HEK293 (cell line): ENCODE results near the gene POLR2E.

Experiments used
- CTCF ChIP-seq: fragments of 450-650 bp; formaldehyde crosslinking; IDR thresholded peaks from 2 replicates; pipeline ENCODE4 v1.5.1; 2016; ENCODE audit warnings: missing biosample characterization, missing genetic modification characterization
- MEIS1 ChIP-seq: sonication (generic); formaldehyde crosslinking; IDR thresholded peaks from 2 replicates; pipeline ENCODE4 v1.8.1; 2022; ENCODE audit warnings: missing genetic modification reagents, mild to moderate bottlenecking, borderline replicate concordance
- RBAK ChIP-seq: fragments of 450-650 bp; formaldehyde crosslinking; IDR thresholded peaks from 2 replicates; pipeline ENCODE4 v1.5.1; 2016; ENCODE audit warnings: missing biosample characterization, missing genetic modification characterization
- ZNF274 ChIP-seq, 2 experiments: fragments of 200-500 bp in 1 of 2; fragments of 450-650 bp in 1 of 2; sonication (Bioruptor generic) in 1 of 2; formaldehyde crosslinking in 1 of 2; IDR thresholded peaks; 2 replicates each; pipeline versions ENCODE4 v1.5.1 to v1.6.1; 2014 to 2016; ENCODE audit warnings: borderline replicate concordance in 1 of 2, inconsistent platforms in 1 of 2, low read length in 1 of 2, missing biosample characterization in 1 of 2, missing genetic modification characterization in 1 of 2
- ZNF510 ChIP-seq: fragments of 450-650 bp; formaldehyde crosslinking; IDR thresholded peaks from 2 replicates; pipeline ENCODE4 v1.5.1; 2018; ENCODE audit warnings: mild to moderate bottlenecking, missing genetic modification characterization, missing biosample characterization; ENCODE audit not compliant: insufficient replicate concordance
- ZNF571 ChIP-seq: fragments of 450-650 bp; formaldehyde crosslinking; IDR thresholded peaks from 2 replicates; pipeline ENCODE4 v1.5.0; 2017; ENCODE audit warnings: missing biosample characterization, missing genetic modification characterization
- ZSCAN30 ChIP-seq: fragments of 450-650 bp; IDR thresholded peaks from 2 replicates; pipeline ENCODE4 v1.5.1; 2018; ENCODE audit warnings: missing biosample characterization, mild to moderate bottlenecking, missing genetic modification characterization, moderate library complexity
- TF ChIP-seq, protein P1 (sequence below): fragments of 450-650 bp; formaldehyde crosslinking; IDR thresholded peaks from 2 replicates; pipeline ENCODE4 v1.5.0; 2017; ENCODE audit warnings: missing biosample characterization, missing genetic modification characterization, borderline replicate concordance
- TF ChIP-seq, protein P2 (sequence below): fragments of 450-650 bp; formaldehyde crosslinking; IDR thresholded peaks from 2 replicates; pipeline ENCODE4 v1.5.1; 2017; ENCODE audit warnings: missing biosample characterization, mild to moderate bottlenecking, missing genetic modification characterization, moderate library complexity

DNA sequence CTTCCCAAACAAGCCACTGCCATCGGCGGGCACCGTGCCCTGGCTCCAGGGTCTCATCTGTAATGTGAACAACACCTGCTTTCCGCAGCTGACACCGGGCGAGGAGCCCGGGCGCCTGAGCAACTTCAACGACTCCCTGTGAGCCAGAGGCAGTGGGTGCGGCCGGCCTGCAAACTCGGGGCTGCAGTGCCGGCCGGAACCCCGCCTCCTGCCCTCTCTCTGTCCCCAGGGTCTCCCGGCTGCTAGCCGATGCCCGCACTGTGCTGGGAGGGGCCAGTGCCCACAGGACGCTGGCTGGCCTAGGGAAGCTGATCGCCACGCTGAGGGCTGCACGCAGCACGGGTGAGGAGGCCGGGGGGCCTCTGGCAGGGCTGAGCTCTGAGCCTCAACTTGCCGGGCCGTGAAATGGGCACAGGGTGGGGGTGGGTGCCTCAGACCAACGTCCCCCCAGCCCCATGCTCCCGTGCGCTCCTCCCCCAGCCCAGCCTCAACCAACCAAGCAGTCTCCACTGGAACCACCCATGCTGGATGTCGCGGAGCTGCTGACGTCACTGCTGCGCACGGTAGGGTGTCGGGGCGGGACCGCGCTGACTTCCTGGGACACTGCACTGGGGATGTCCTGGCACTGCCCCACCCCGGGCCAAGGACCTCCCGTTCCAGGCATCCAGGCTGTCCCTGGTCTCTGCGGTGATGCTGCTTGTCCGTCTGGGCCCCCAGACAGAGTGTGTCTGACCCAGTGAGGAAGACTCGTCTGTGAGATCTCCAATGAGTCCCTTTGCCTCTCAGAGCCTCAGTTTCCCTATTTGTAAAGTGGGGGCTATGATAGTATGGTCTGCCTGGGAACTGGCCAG is 53.1 kb downstream of the POLR2E start:
- TF ChIP-seq ZNF274 (IDR thresholded peaks at IDR 0.05; ENCODE audit: low read length) = no peak
- no peak for TF ChIP-seq ZNF274 (tag by site-specific recombination; IDR thresholded peaks at IDR 0.05; ENCODE audit: borderline replicate concordance)
- TF ChIP-seq, protein P1, sequence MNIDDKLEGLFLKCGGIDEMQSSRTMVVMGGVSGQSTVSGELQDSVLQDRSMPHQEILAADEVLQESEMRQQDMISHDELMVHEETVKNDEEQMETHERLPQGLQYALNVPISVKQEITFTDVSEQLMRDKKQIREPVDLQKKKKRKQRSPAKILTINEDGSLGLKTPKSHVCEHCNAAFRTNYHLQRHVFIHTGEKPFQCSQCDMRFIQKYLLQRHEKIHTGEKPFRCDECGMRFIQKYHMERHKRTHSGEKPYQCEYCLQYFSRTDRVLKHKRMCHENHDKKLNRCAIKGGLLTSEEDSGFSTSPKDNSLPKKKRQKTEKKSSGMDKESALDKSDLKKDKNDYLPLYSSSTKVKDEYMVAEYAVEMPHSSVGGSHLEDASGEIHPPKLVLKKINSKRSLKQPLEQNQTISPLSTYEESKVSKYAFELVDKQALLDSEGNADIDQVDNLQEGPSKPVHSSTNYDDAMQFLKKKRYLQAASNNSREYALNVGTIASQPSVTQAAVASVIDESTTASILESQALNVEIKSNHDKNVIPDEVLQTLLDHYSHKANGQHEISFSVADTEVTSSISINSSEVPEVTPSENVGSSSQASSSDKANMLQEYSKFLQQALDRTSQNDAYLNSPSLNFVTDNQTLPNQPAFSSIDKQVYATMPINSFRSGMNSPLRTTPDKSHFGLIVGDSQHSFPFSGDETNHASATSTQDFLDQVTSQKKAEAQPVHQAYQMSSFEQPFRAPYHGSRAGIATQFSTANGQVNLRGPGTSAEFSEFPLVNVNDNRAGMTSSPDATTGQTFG (tag by site-specific recombination) = no peak
- no peak for TF ChIP-seq ZNF510 (tag by site-specific recombination)
- TF ChIP-seq, protein P2, sequence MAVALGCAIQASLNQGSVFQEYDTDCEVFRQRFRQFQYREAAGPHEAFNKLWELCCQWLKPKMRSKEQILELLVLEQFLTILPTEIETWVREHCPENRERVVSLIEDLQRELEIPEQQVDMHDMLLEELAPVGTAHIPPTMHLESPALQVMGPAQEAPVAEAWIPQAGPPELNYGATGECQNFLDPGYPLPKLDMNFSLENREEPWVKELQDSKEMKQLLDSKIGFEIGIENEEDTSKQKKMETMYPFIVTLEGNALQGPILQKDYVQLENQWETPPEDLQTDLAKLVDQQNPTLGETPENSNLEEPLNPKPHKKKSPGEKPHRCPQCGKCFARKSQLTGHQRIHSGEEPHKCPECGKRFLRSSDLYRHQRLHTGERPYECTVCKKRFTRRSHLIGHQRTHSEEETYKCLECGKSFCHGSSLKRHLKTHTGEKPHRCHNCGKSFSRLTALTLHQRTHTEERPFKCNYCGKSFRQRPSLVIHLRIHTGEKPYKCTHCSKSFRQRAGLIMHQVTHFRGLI = no peak
- TF ChIP-seq RBAK (tag by site-specific recombination) = no peak
- no peak for TF ChIP-seq CTCF (tag by site-specific recombination)
- TF ChIP-seq MEIS1 = no peak
- no peak for TF ChIP-seq ZNF571 (tag by site-specific recombination)
- no peak for TF ChIP-seq ZSCAN30 (tag by site-specific recombination)
